Psoas muscle (tissue), 8 donors: ENCODE data around the gene PILRA. TPM values are rescaled to one million over a fixed set of nuclear protein-coding genes. Genes with fewer than 3 reads are reported as not detected.

ENCODE experiments used
- ATAC-seq, 4 donors: fragments of 200-7000 bp; cut with Tn5 transposase; one replicate each; pipeline ENCODE4 v1.9.1; 2020; ENCODE audit warnings: moderate library complexity in 3 of 4, mild to moderate bottlenecking in 2 of 4
- DNase-seq, 2 donors: peaks; one replicate each; pipeline ENCODE4 v3.0.0-alpha.2; 2020
- H3K27ac ChIP-seq: fragments of 200-600 bp; one replicate; pipeline ENCODE4 v1.8.0; 2022
- H3K27me3 ChIP-seq, 3 donors: fragments of 200-600 bp in 1 of 3; one replicate each; pipeline versions ENCODE4 v1.6.1 to v1.8.0; 2013 to 2022; ENCODE audit warnings: low read length in 2 of 3, mild to moderate bottlenecking in 2 of 3, moderate library complexity in 1 of 3; ENCODE audit not compliant: insufficient read depth in 3 of 3
- H3K36me3 ChIP-seq, 2 donors: fragments of 200-600 bp in 1 of 2; one replicate each; pipeline versions ENCODE4 v1.6.1 to v1.8.0; 2013 to 2022; ENCODE audit warnings: low read depth in 1 of 2, mild to moderate bottlenecking in 1 of 2, moderate library complexity in 1 of 2; ENCODE audit not compliant: insufficient read depth in 1 of 2
- H3K4me1 ChIP-seq: fragments of 200-600 bp; one replicate; pipeline ENCODE4 v1.8.0; 2022
- H3K4me3 ChIP-seq: fragments of 200-600 bp; one replicate; pipeline ENCODE4 v1.8.0; 2022; ENCODE audit warnings: mild to moderate bottlenecking
- H3K9me3 ChIP-seq: fragments of 200-600 bp; one replicate; pipeline ENCODE4 v1.8.0; 2022
- WGBS, 3 donors: extraction: QIAGEN DNeasy Blood & Tissue Kit; methylation state at CpG; one replicate each; pipeline versions ENCODE4 v1.1.6 to v1.1.7; 2013; 5-methylcytosine and 5-hydroxymethylcytosine counted together
- intact Hi-C, 2 donors: fragments of 100-400 bp; cut with DNase I; formaldehyde crosslinking; loops; one replicate each; pipeline versions ENCODE4 v1.11.0 to v1.14.2; 2022
- polyA plus RNA-seq, 3 donors: library from polyadenylated mRNA; stranded (reverse); fragments of 200-250 nt; gene quantifications; one replicate each; pipeline ENCODE4 v1.2.3, GENCODE V29; 2013
- total RNA-seq, 4 donors: library from RNA; stranded (reverse); fragmentation: NEBNext Ultra II Directional in 2 of 4; extraction: Animal tissue kit (Norgen Biotek cat#: 25700) in 2 of 4; gene quantifications; one replicate each; pipeline versions ENCODE4 v1.2.1 to v1.2.4, GENCODE V29; 2021 to 2023
- TF ChIP-seq, protein P1 (sequence below): fragments of 200-600 bp; IDR thresholded peaks from one replicate; pipeline ENCODE4 v1.8.0; 2022; ENCODE audit warnings: antibody characterized with exemption
- donor health status: healthy with polysubstance abuse.
- donor health status: DM: no; HTN: no; CAD: no; lungs with moderate emphysema.
- donor health status: Bipolar disorder and iron deficiency.
- donor health status: healthy.
- donor health status: DM: yes; HTN: yes; CAD: no.
- donor health status: DM: no; HTN: no; CAD: no.
- donor health status: DM: no; HTN: no; CAD: no.
- donor health status: DM: yes; HTN: yes; CAD: no.

Gene PILRA
- total and polyA plus RNA-seq, 7 donors = 0.93 to 2.8 (median 2.3) TPM

GRCh38 chr7:100366411-100367250 is 6.7 kb upstream of the PILRA start:
- Histone ChIP-seq H3K36me3 (peaks cover 0 to 57% of the 10 kb centered on the region in 2 donors), H3K4me1 (no peaks in the 10 kb centered on the region), H3K27me3 (no peaks in the 10 kb centered on the region), H3K27ac (no peak overlapping the region), H3K9me3 (no peaks in the 10 kb centered on the region), H3K4me3 (no peak overlapping the region)
- DNase-seq (peak in 1 of 2 donors; percentile 34), ATAC-seq (peak in 1 of 4 donors; percentile 5)
- intact Hi-C loops = no loop called here
- TF ChIP-seq, protein P1, sequence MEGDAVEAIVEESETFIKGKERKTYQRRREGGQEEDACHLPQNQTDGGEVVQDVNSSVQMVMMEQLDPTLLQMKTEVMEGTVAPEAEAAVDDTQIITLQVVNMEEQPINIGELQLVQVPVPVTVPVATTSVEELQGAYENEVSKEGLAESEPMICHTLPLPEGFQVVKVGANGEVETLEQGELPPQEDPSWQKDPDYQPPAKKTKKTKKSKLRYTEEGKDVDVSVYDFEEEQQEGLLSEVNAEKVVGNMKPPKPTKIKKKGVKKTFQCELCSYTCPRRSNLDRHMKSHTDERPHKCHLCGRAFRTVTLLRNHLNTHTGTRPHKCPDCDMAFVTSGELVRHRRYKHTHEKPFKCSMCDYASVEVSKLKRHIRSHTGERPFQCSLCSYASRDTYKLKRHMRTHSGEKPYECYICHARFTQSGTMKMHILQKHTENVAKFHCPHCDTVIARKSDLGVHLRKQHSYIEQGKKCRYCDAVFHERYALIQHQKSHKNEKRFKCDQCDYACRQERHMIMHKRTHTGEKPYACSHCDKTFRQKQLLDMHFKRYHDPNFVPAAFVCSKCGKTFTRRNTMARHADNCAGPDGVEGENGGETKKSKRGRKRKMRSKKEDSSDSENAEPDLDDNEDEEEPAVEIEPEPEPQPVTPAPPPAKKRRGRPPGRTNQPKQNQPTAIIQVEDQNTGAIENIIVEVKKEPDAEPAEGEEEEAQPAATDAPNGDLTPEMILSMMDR = no peak
- WGBS, 3 donors = 90 to 94% (median 91%) methylated on average over 16 of the region's 16 CpGs

- Histone ChIP-seq H3K9me3 (no peaks in the 10 kb centered on the region), H3K27me3 (no peaks in the 10 kb centered on the region), H3K4me1 (no peaks in the 10 kb centered on the region), H3K27ac (no peak overlapping the region), H3K4me3 (no peak overlapping the region), H3K36me3 (peaks cover 0 to 51% of the 10 kb centered on the region in 2 donors)
- intact Hi-C loops = no loop called here
- 92 to 94% (median 93%) methylated on average over 8 of the region's 8 CpGs for WGBS, 3 donors
- DNase-seq (peak in 1 of 2 donors; percentile 35), ATAC-seq (no peak)
- TF ChIP-seq, protein P1 = no peak
Measured at GRCh38 chr7:100367251-100367620, 6.1 kb upstream of the PILRA start.

- ATAC-seq (no peak), DNase-seq (peak in 1 of 2 donors; percentile 51)
- Histone ChIP-seq H3K4me3 (no peak overlapping the region), H3K9me3 (no peaks in the 10 kb centered on the region), H3K36me3 (peaks cover 0 to 44% of the 10 kb centered on the region in 2 donors), H3K27me3 (no peaks in the 10 kb centered on the region), H3K4me1 (no peaks in the 10 kb centered on the region), H3K27ac (peak overlapping the region; percentile 30)
- TF ChIP-seq, protein P1 = no peak
- intact Hi-C loops = no loop called here
- 81 to 90% (median 82%) methylated on average over 12 of the region's 12 CpGs for WGBS, 3 donors
Measured at GRCh38 chr7:100367676-100368613, 5.3 kb upstream of the PILRA start.

DNA sequence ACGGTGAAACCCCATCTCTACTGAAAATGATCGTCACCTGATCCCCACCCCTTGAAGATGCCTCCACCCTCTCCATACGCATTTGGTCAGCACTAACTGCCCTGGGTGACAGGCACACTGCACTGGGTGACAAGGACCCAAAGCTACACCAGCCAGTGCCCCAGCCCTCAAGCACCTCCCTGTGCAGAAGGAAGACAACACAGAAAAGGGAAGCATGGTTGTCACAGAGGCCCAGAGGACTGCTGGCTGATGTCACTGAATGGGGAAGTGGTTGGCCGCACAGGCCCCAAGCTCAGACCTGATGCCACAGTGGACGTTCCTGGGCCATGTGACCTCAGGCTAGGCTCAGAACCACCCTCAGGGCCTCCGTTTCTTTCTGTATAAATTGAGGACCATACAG is 4.2 kb upstream of the PILRA start:
- intact Hi-C loops = no loop called here
- WGBS, 3 donors = 63 to 75% (median 68%) methylated on average over 6 of the region's 6 CpGs
- ATAC-seq (peak in 3 of 4 donors; percentile 20 to 33 (median 31)), DNase-seq (peak; percentile 52 to 74)
- Histone ChIP-seq H3K4me3 (no peak overlapping the region), H3K4me1 (no peaks in the 10 kb centered on the region), H3K9me3 (no peaks in the 10 kb centered on the region), H3K27me3 (no peaks in the 10 kb centered on the region), H3K36me3 (peaks cover 0 to 33% of the 10 kb centered on the region in 2 donors), H3K27ac (peak overlapping the region; percentile 30)
- TF ChIP-seq, protein P1 = no peak
